Suprapubic skin (tissue), 4 donors: ENCODE data around the gene TUBGCP6.

Experiments used
- CTCF ChIP-seq, 2 donors: fragments of 200-600 bp in 1 of 2; fragments of 450-650 bp in 1 of 2; sonication (generic) in 1 of 2; IDR thresholded peaks; one replicate each; pipeline ENCODE4 v1.5.1; 2016 to 2019; ENCODE audit warnings: antibody characterized with exemption in 2 of 2, mild to moderate bottlenecking in 1 of 2, moderate library complexity in 1 of 2
- EP300 ChIP-seq: sonication (generic); formaldehyde crosslinking; IDR thresholded peaks from one replicate; pipeline ENCODE4 v1.6.1; 2017; ENCODE audit warnings: antibody characterized with exemption
- POLR2A ChIP-seq, 2 donors: fragments of 450-650 bp; IDR thresholded peaks; one replicate each; pipeline ENCODE4 v1.6.1; 2017; ENCODE audit warnings: antibody characterized with exemption in 2 of 2, mild to moderate bottlenecking in 2 of 2, moderate library complexity in 2 of 2
- POLR2AphosphoS5 ChIP-seq, 3 donors: sonication (generic); formaldehyde crosslinking; IDR thresholded peaks; one replicate each; pipeline ENCODE4 v1.6.1; 2017; ENCODE audit warnings: antibody characterized with exemption in 3 of 3

- no peak for TF ChIP-seq EP300
- no peak for TF ChIP-seq POLR2AphosphoS5 (IDR thresholded peaks at IDR 0.05)
- no peak for TF ChIP-seq POLR2A (IDR thresholded peaks at IDR 0.05)
- TF ChIP-seq CTCF (IDR thresholded peaks at IDR 0.05): no peak
Measured at GRCh38 chr22:50173983-50174355, 70.9 kb downstream of the TUBGCP6 start.
